Fibroblast of villous mesenchyme (primary cell): ENCODE measurements around the gene SENP6. TPM values are rescaled to one million over a fixed set of nuclear protein-coding genes. Genes with fewer than 3 reads are reported as not detected.
"Not testable (repeated sequence)": the region's sequence is repeated elsewhere in the genome, so short reads cannot be mapped to it uniquely, and the experiment has no call there.

ENCODE experiments used
- DNase-seq: peaks from one replicate; pipeline ENCODE4 v3.0.0-alpha.2; 2010; ENCODE audit warnings: low read depth
- H3K4me3 ChIP-seq: 2 replicates; pipeline ENCODE4 v1.5.1; 2011; ENCODE audit warnings: low read depth, mild to moderate bottlenecking, low read length
- total RNA-seq: library from RNA; depleted of rRNA; stranded (reverse); fragments of >200 nt; gene quantifications from 2 replicates; pipeline ENCODE4 v1.2.3, GENCODE V29; 2012
- TF ChIP-seq, protein P1 (sequence below): IDR thresholded peaks from 2 replicates; pipeline ENCODE4 v1.5.1; 2012; ENCODE audit warnings: low read depth, mild to moderate bottlenecking, low read length; ENCODE audit not compliant: insufficient read depth

The SENP6 gene
- total RNA-seq, 1 donor, result 113 TPM

GRCh38 chr6:75624335-75624734, 22.7 kb downstream of the SENP6 start:
- DNase-seq, result no peak
- H3K4me3 ChIP-seq, result no peak overlapping the region
- TF ChIP-seq, protein P1, sequence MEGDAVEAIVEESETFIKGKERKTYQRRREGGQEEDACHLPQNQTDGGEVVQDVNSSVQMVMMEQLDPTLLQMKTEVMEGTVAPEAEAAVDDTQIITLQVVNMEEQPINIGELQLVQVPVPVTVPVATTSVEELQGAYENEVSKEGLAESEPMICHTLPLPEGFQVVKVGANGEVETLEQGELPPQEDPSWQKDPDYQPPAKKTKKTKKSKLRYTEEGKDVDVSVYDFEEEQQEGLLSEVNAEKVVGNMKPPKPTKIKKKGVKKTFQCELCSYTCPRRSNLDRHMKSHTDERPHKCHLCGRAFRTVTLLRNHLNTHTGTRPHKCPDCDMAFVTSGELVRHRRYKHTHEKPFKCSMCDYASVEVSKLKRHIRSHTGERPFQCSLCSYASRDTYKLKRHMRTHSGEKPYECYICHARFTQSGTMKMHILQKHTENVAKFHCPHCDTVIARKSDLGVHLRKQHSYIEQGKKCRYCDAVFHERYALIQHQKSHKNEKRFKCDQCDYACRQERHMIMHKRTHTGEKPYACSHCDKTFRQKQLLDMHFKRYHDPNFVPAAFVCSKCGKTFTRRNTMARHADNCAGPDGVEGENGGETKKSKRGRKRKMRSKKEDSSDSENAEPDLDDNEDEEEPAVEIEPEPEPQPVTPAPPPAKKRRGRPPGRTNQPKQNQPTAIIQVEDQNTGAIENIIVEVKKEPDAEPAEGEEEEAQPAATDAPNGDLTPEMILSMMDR, result no peak

DNA sequence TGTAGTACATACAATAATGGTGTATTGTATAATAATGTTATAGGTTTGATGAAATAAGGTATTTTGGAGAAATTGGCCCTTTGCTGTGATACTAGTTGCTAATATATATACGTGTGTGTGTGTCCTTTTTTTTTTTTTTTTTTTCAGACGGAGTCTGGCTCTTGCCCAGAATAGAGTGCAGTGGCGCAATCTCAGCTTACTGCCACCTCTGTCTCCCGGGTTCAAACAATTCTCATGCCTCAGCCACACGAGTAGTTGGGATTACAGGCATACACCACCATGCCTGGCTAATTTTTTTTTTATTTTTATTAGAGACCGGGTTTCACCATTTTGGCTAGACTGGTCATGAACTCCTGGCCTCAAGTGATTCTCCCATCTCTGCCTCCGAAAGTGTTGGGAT, 23.3 kb downstream of the SENP6 start:
- no peak overlapping the region for H3K4me3 ChIP-seq
- DNase-seq, result no peak
- TF ChIP-seq, protein P1, result no peak

DNA sequence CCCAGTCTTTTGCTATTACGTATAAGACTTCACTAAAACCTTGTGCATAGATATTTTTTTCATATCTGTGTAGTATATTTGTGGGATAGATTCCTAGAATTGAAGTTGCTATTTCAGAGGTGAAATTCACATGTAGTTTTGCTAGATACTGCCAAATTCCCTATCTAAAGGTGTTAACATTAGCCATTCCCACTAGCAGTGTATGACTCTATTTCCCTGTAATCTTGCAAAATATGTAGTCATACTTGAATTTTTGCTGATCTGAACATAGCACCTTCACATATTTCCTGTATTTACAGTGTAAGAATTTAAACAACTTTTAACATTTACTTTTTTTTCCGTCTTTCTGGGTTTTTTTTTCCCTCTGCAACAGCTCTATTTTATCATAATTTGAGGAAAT, 24.9 kb downstream of the SENP6 start:
- no peak overlapping the region for H3K4me3 ChIP-seq
- no peak for DNase-seq
- TF ChIP-seq, protein P1, result no peak

GRCh38 chr6:75627708-75628107, 26.0 kb downstream of the SENP6 start:
- not testable (repeated sequence) for H3K4me3 ChIP-seq, DNase-seq

- no peak for DNase-seq
- TF ChIP-seq, protein P1, result no peak
- no peak overlapping the region for H3K4me3 ChIP-seq
Observed at GRCh38 chr6:75631859-75632635, 30.4 kb downstream of the SENP6 start.

DNA sequence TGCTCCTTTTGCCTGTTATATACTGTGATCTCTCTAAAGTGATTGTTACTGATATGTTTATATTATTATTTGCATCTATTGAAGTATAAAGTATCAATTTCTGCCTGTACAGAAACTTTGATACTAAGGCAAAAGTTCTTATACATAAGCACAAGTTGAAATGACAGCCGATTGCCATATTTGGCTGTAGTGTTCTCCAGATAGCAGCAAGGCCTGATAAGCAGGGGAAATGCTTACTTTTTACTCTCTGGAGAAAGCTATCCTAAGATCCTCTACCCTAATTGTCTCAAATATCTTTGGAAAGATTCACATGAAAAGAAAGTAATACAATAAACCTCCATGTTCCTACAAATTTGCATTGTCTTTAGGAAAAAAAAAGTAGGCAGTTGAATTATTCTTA, 31.4 kb downstream of the SENP6 start:
- no peak for DNase-seq
- TF ChIP-seq, protein P1, result no peak
- no peak overlapping the region for H3K4me3 ChIP-seq

DNA sequence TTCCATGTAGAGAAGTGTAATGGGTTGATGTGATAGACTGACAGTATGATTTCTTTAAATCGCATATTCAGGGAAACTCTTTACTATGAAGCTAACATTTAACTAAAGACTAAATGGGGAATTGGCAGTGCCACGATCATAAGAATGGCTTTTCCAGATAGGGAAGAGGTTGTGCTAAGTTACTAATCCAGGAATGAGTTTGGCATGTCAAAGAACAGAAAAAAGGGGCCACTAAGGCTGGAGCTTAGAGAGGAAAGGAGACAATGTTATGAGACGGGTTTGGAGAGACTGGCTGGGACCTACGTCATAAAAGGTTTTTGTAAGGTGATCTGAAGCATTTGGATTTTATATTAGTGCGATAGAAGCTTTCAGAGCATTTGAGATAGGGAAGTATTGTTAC, 40.6 kb downstream of the SENP6 start:
- no peak overlapping the region for H3K4me3 ChIP-seq
- DNase-seq, result no peak
- TF ChIP-seq, protein P1, result no peak
